ENCODE results near the gene DDN.

The DDN gene

GRCh38 chr12:48954061-48954460 lies 45.1 kb downstream of the DDN start:
- WGBS (ENCODE audit: extremely low coverage, insufficient coverage, insufficient read length) = no CpG with 5 or more reads among the region's 3 CpGs
- Histone ChIP-seq H3K9ac (ENCODE audit: low read length) (no peak overlapping the region), H3K79me2 (ENCODE audit: control insufficient read depth, insufficient read depth, low read length, poor library complexity) (peaks cover 14% of the 10 kb centered on the region), H3K4me3 (ENCODE audit: low read depth, low read length) (no peak overlapping the region), H4K91ac (ENCODE audit: low read depth, low read length) (no peak overlapping the region), H2BK12ac (ENCODE audit: low read length) (no peak overlapping the region), H3K27me3 (ENCODE audit: insufficient read depth, low read length) (no peaks in the 10 kb centered on the region), H2AK5ac (ENCODE audit: low read length) (no peak overlapping the region), H2BK5ac (ENCODE audit: low read depth, low read length, poor library complexity) (no peak overlapping the region), H3K4me2 (ENCODE audit: low read length) (no peak overlapping the region), H3K4me1 (ENCODE audit: control insufficient read depth in 1 of 2, insufficient read depth in 2 of 2, low read length in 2 of 2) (peaks cover 5 to 8% of the 10 kb centered on the region in 2 experiments), H3K79me1 (ENCODE audit: low read length) (peaks cover 9% of the 10 kb centered on the region), H3K4ac (ENCODE audit: low read depth, low read length) (peak overlapping the region; percentile 78), H3K9me3 (ENCODE audit: insufficient read depth, low read depth, low read length) (no peaks in the 10 kb centered on the region), H2AFZ (ENCODE audit: insufficient read depth, low read length, poor library complexity) (no peak overlapping the region), H3K18ac (ENCODE audit: low read length) (no peak overlapping the region), H2BK120ac (ENCODE audit: insufficient read depth, low read length, poor library complexity) (no peak overlapping the region), H3K36me3 (ENCODE audit: control insufficient read depth in 1 of 2, insufficient read depth in 2 of 2, low read length in 2 of 2) (peaks cover 3 to 13% of the 10 kb centered on the region in 2 experiments), H3K27ac (ENCODE audit: low read depth, low read length) (no peak overlapping the region), H4K8ac (ENCODE audit: low read depth, low read length) (no peak overlapping the region), H3K23ac (ENCODE audit: low read length) (no peak overlapping the region), H4K12ac (ENCODE audit: low read depth, low read length) (no peak overlapping the region), H3K14ac (ENCODE audit: low read length) (no peak overlapping the region)
- no peak for DNase-seq

GRCh38 chr12:48952691-48953090 lies 46.5 kb downstream of the DDN start:
- H3K79me2 ChIP-seq (ENCODE audit: control insufficient read depth, insufficient read depth, low read length, poor library complexity) = peaks cover 14% of the 10 kb centered on the region
- peaks cover 4 to 7% of the 10 kb centered on the region in 2 experiments for H3K4me1 ChIP-seq (ENCODE audit: control insufficient read depth in 1 of 2, insufficient read depth in 2 of 2, low read length in 2 of 2)
- no peak overlapping the region for H3K4me2 ChIP-seq (ENCODE audit: low read length)
- peaks cover 3 to 13% of the 10 kb centered on the region in 2 experiments for H3K36me3 ChIP-seq (ENCODE audit: control insufficient read depth in 1 of 2, insufficient read depth in 2 of 2, low read length in 2 of 2)
- no peak overlapping the region for H4K8ac ChIP-seq (ENCODE audit: low read depth, low read length)
- no peaks in the 10 kb centered on the region for H3K27me3 ChIP-seq (ENCODE audit: insufficient read depth, low read length)
- no peak overlapping the region for H4K91ac ChIP-seq (ENCODE audit: low read depth, low read length)
- H3K4ac ChIP-seq (ENCODE audit: low read depth, low read length) = peak overlapping the region; percentile 15
- H3K27ac ChIP-seq (ENCODE audit: low read depth, low read length) = no peak overlapping the region
- no peak for DNase-seq
- H4K12ac ChIP-seq (ENCODE audit: low read depth, low read length) = no peak overlapping the region
- no peak overlapping the region for H3K9ac ChIP-seq (ENCODE audit: low read length)
- no peak overlapping the region for H2BK5ac ChIP-seq (ENCODE audit: low read depth, low read length, poor library complexity)
- no peak overlapping the region for H2AFZ ChIP-seq (ENCODE audit: insufficient read depth, low read length, poor library complexity)
- H3K9me3 ChIP-seq (ENCODE audit: insufficient read depth, low read depth, low read length) = no peaks in the 10 kb centered on the region
- no peak overlapping the region for H3K18ac ChIP-seq (ENCODE audit: low read length)
- H3K14ac ChIP-seq (ENCODE audit: low read length) = no peak overlapping the region
- peaks cover 9% of the 10 kb centered on the region for H3K79me1 ChIP-seq (ENCODE audit: low read length)
- H3K23ac ChIP-seq (ENCODE audit: low read length) = no peak overlapping the region
- H3K4me3 ChIP-seq (ENCODE audit: low read depth, low read length) = no peak overlapping the region
- no peak overlapping the region for H2BK12ac ChIP-seq (ENCODE audit: low read length)
- no CpG with 5 or more reads among the region's 4 CpGs for WGBS (ENCODE audit: extremely low coverage, insufficient coverage, insufficient read length)
- H2AK5ac ChIP-seq (ENCODE audit: low read length) = no peak overlapping the region
- H2BK120ac ChIP-seq (ENCODE audit: insufficient read depth, low read length, poor library complexity) = no peak overlapping the region

- H2BK120ac ChIP-seq (ENCODE audit: insufficient read depth, low read length, poor library complexity) = no peak overlapping the region
- peaks cover 3 to 4% of the 10 kb centered on the region in 2 experiments for H3K36me3 ChIP-seq (ENCODE audit: control insufficient read depth in 1 of 2, insufficient read depth in 2 of 2, low read length in 2 of 2)
- no peak overlapping the region for H2BK5ac ChIP-seq (ENCODE audit: low read depth, low read length, poor library complexity)
- H4K8ac ChIP-seq (ENCODE audit: low read depth, low read length) = no peak overlapping the region
- H3K79me2 ChIP-seq (ENCODE audit: control insufficient read depth, insufficient read depth, low read length, poor library complexity) = no peaks in the 10 kb centered on the region
- no peaks in the 10 kb centered on the region for H3K79me1 ChIP-seq (ENCODE audit: low read length)
- no peaks in the 10 kb centered on the region for H3K4me1 ChIP-seq (ENCODE audit: control insufficient read depth in 1 of 2, insufficient read depth in 2 of 2, low read length in 2 of 2)
- no peak overlapping the region for H4K91ac ChIP-seq (ENCODE audit: low read depth, low read length)
- no peak overlapping the region for H2AK5ac ChIP-seq (ENCODE audit: low read length)
- H3K4me2 ChIP-seq (ENCODE audit: low read length) = no peak overlapping the region
- no peak overlapping the region for H4K12ac ChIP-seq (ENCODE audit: low read depth, low read length)
- no CpG with 5 or more reads among the region's 3 CpGs for WGBS (ENCODE audit: extremely low coverage, insufficient coverage, insufficient read length)
- H3K14ac ChIP-seq (ENCODE audit: low read length) = no peak overlapping the region
- H3K27me3 ChIP-seq (ENCODE audit: insufficient read depth, low read length) = no peaks in the 10 kb centered on the region
- H3K9me3 ChIP-seq (ENCODE audit: insufficient read depth, low read depth, low read length) = no peaks in the 10 kb centered on the region
- H2AFZ ChIP-seq (ENCODE audit: insufficient read depth, low read length, poor library complexity) = no peak overlapping the region
- H3K4ac ChIP-seq (ENCODE audit: low read depth, low read length) = no peak overlapping the region
- H3K27ac ChIP-seq (ENCODE audit: low read depth, low read length) = no peak overlapping the region
- H3K18ac ChIP-seq (ENCODE audit: low read length) = no peak overlapping the region
- H2BK12ac ChIP-seq (ENCODE audit: low read length) = no peak overlapping the region
- H3K4me3 ChIP-seq (ENCODE audit: low read depth, low read length) = no peak overlapping the region
- H3K9ac ChIP-seq (ENCODE audit: low read length) = no peak overlapping the region
- no peak overlapping the region for H3K23ac ChIP-seq (ENCODE audit: low read length)
- DNase-seq = no peak
These were observed 51.4 kb downstream of the DDN start for GRCh38 chr12:48947727-48948126.

- H3K79me1 ChIP-seq (ENCODE audit: low read length) = no peaks in the 10 kb centered on the region
- no peaks in the 10 kb centered on the region for H3K79me2 ChIP-seq (ENCODE audit: control insufficient read depth, insufficient read depth, low read length, poor library complexity)
- no peaks in the 10 kb centered on the region for H3K9me3 ChIP-seq (ENCODE audit: insufficient read depth, low read depth, low read length)
- no peak overlapping the region for H3K14ac ChIP-seq (ENCODE audit: low read length)
- no peak overlapping the region for H2AFZ ChIP-seq (ENCODE audit: insufficient read depth, low read length, poor library complexity)
- H3K36me3 ChIP-seq (ENCODE audit: control insufficient read depth in 1 of 2, insufficient read depth in 2 of 2, low read length in 2 of 2) = peaks cover 1 to 2% of the 10 kb centered on the region in 2 experiments
- H4K8ac ChIP-seq (ENCODE audit: low read depth, low read length) = no peak overlapping the region
- H3K27ac ChIP-seq (ENCODE audit: low read depth, low read length) = no peak overlapping the region
- no peaks in the 10 kb centered on the region for H3K27me3 ChIP-seq (ENCODE audit: insufficient read depth, low read length)
- no peak overlapping the region for H3K18ac ChIP-seq (ENCODE audit: low read length)
- H3K4me2 ChIP-seq (ENCODE audit: low read length) = no peak overlapping the region
- H2AK5ac ChIP-seq (ENCODE audit: low read length) = no peak overlapping the region
- WGBS (ENCODE audit: extremely low coverage, insufficient coverage, insufficient read length) = no CpG with 5 or more reads among the region's 6 CpGs
- no peaks in the 10 kb centered on the region for H3K4me1 ChIP-seq (ENCODE audit: control insufficient read depth in 1 of 2, insufficient read depth in 2 of 2, low read length in 2 of 2)
- no peak overlapping the region for H2BK5ac ChIP-seq (ENCODE audit: low read depth, low read length, poor library complexity)
- no peak overlapping the region for H4K12ac ChIP-seq (ENCODE audit: low read depth, low read length)
- H3K4me3 ChIP-seq (ENCODE audit: low read depth, low read length) = no peak overlapping the region
- H4K91ac ChIP-seq (ENCODE audit: low read depth, low read length) = no peak overlapping the region
- no peak for DNase-seq
- H3K9ac ChIP-seq (ENCODE audit: low read length) = no peak overlapping the region
- no peak overlapping the region for H2BK120ac ChIP-seq (ENCODE audit: insufficient read depth, low read length, poor library complexity)
- no peak overlapping the region for H2BK12ac ChIP-seq (ENCODE audit: low read length)
- no peak overlapping the region for H3K23ac ChIP-seq (ENCODE audit: low read length)
- H3K4ac ChIP-seq (ENCODE audit: low read depth, low read length) = no peak overlapping the region
These were observed 52.2 kb downstream of the DDN start for GRCh38 chr12:48946943-48947342.

Measured in trophoblast cell (in vitro differentiated cells and primary cell).